ENCODE results near the gene RHBDL2.

The RHBDL2 gene

DNA sequence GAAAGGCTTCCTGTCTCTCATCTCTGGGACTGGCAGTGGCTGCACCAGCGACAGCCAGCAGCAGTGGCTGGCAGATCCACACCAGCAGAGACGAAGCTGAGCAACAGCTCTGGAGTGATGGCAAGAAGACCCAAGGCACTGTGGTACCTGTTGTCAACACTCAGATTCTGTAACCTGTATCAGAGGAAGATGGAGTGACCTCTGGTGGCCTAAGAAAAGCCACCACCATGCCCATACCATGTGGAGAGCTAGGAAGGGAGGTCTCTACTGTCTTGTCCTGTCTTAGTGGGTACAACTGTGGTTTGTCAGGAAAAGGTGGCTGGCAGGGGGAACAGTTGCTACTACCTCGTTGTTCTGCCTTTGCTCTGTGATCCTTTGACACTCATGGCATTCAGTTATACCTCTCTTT is 22.5 kb upstream of the RHBDL2 start:
- TF ChIP-seq, protein P1, sequence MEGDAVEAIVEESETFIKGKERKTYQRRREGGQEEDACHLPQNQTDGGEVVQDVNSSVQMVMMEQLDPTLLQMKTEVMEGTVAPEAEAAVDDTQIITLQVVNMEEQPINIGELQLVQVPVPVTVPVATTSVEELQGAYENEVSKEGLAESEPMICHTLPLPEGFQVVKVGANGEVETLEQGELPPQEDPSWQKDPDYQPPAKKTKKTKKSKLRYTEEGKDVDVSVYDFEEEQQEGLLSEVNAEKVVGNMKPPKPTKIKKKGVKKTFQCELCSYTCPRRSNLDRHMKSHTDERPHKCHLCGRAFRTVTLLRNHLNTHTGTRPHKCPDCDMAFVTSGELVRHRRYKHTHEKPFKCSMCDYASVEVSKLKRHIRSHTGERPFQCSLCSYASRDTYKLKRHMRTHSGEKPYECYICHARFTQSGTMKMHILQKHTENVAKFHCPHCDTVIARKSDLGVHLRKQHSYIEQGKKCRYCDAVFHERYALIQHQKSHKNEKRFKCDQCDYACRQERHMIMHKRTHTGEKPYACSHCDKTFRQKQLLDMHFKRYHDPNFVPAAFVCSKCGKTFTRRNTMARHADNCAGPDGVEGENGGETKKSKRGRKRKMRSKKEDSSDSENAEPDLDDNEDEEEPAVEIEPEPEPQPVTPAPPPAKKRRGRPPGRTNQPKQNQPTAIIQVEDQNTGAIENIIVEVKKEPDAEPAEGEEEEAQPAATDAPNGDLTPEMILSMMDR (IDR thresholded peaks at IDR 0.05; ENCODE audit: control insufficient read depth, extremely low read depth, insufficient read depth) = peak; percentile 52
- H3K4me3 ChIP-seq (ENCODE audit: low read depth, low read length) = no peak overlapping the region
- peak; percentile 7 for DNase-seq (ENCODE audit: low read depth)

DNA sequence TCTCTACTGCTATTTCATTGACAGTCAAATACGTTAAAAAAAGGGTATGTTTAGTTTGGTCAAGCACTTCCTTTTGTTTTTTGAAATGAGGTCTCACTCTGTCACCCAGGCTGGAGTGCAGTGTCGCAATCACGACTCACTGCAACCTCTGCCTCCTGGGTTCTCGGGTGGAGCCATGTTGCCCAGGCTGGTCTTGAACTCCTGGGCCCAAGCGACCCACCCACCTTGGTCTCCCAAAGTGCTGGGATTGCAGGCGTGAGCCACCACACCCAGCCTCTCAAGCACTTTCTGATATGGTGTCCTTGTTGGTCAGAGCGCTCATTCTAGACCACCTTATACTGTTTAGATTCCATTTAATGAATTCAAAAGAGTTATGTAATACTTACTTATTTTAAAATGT is 20.9 kb upstream of the RHBDL2 start:
- H3K4me3 ChIP-seq (ENCODE audit: low read depth, low read length) = no peak overlapping the region
- TF ChIP-seq, protein P1 (IDR thresholded peaks at IDR 0.05; ENCODE audit: control insufficient read depth, extremely low read depth, insufficient read depth) = no peak
- no peak for DNase-seq (ENCODE audit: low read depth)

DNA sequence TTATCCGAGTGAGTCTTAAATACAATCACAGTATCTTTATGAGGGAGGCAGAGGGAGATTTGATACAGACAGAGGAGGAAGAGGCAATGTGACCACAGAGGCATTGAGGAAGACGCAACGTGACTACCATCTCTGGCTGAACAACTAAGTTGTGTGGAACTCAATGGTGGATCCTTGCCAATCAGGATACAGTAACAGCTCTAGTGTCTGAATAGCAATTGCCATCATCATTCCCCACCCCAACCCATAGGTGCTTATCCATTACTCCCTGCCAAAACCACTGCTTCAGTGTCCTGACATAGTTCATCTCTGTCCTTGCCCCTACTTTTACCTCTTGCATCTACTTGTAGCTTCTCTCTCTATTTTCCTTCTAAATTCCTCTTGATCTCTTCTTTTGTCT is 20.5 kb upstream of the RHBDL2 start:
- TF ChIP-seq, protein P1 (IDR thresholded peaks at IDR 0.05; ENCODE audit: control insufficient read depth, extremely low read depth, insufficient read depth) = no peak
- H3K4me3 ChIP-seq (ENCODE audit: low read depth, low read length) = no peak overlapping the region
- no peak for DNase-seq (ENCODE audit: low read depth)

DNA sequence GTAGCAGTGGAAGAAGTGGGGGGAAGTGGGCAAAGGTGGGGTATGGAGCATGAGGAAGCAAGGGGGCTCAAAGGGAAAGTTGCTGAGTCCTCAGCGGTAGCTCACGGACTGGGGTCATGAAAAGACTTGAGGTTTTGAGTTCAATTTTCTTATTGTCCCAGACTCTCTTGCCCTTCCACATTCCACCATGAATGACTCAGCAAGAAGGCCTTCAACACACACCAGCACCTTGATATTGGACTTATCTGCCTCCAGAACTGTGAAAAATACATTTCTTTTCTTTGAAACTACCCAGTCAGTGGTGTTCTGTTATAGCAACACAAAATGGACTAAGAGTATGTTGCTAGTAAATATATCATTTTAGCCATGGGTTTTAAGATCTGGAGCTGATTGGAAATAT is 17.3 kb upstream of the RHBDL2 start:
- no peak for DNase-seq (ENCODE audit: low read depth)
- H3K4me3 ChIP-seq (ENCODE audit: low read depth, low read length) = no peak overlapping the region
- TF ChIP-seq, protein P1 (IDR thresholded peaks at IDR 0.05; ENCODE audit: control insufficient read depth, extremely low read depth, insufficient read depth) = no peak

DNA sequence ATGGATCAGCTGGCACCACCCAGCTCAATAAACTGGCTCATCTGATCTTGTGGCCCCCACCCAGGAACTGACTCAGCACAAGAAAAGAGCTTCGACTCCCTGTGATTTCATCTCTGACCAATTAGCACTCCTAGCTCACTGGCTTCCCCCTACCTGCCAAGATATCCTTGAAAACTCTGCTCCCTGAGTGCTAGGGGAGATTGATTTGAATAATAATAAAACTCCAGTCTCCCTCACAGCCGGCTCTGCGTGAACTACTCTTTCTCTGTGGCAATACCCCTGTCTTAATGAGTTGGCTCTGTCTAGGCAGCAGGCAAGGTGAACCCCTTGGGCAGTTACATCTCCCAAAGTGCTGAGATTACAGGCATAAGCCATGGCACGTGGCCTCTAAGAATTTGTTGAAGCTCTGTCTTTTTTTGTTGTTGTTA is 11.8 kb upstream of the RHBDL2 start:
- no peak for DNase-seq (ENCODE audit: low read depth)
- TF ChIP-seq, protein P1 (IDR thresholded peaks at IDR 0.05; ENCODE audit: control insufficient read depth, extremely low read depth, insufficient read depth) = no peak

DNA sequence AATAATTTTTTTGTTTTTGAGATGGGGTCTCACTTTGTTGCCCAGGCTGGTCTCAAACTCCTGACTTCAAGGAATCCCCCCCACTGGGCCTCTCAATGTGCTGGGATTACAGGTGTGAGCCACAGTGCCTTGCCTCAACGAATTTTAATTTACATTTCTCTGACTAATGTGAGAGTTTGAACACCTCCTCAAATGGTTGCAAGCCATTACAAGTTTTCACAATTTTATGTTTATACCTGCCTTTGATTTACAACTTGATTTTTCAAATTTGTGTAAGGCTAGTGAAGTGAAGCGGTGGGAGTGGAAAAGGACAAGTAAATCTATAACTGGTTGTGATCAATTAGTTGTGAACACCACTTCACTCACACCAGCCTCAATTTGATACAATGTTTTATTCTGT is 8.9 kb upstream of the RHBDL2 start:
- H3K4me3 ChIP-seq (ENCODE audit: low read depth, low read length) = no peak overlapping the region
- TF ChIP-seq, protein P1 (IDR thresholded peaks at IDR 0.05; ENCODE audit: control insufficient read depth, extremely low read depth, insufficient read depth) = no peak
- no peak for DNase-seq (ENCODE audit: low read depth)

More for the DNA sequence above, 11.8 kb upstream of the RHBDL2 start:
- H3K4me3 ChIP-seq (ENCODE audit: low read depth, low read length) = no peak overlapping the region

DNA sequence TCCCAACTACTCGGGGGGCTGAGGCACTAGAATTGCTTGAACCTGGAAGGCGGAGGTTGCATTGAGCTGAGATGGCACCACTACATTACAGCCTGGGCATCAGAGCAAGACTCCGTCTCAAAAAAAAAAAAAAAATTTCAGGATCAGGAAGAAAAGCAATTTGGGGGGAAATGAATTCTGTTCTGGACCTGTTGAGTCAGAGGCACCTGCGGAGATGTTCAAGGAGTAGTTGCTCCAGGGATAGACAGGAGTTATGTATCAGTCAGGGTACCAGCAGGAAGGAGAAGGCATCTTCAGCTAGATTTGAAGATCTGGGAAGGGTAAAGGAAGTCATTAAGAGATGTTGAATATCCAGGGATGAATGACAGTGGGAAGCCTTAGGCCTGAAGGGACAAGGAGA is 2.9 kb upstream of the RHBDL2 start:
- no peak overlapping the region for H3K4me3 ChIP-seq (ENCODE audit: low read depth, low read length)
- no peak for DNase-seq (ENCODE audit: low read depth)
- TF ChIP-seq, protein P1 (IDR thresholded peaks at IDR 0.05; ENCODE audit: control insufficient read depth, extremely low read depth, insufficient read depth) = no peak
